Adipocyte (in vitro differentiated cells): ENCODE data around the gene SSC5D.
A peak's percentile ranks its signal among the peaks of the same experiment; 100 is the strongest.

ENCODE experiments used
- DNase-seq: peaks from one replicate; pipeline ENCODE4 v3.0.0-alpha.2; 2015; ENCODE audit warnings: low read depth
- H3K27me3 ChIP-seq: replicated peaks from 2 replicates; pipeline ENCODE4 v1.7.0; 2013; ENCODE audit warnings: mild to moderate bottlenecking, low read length, moderate library complexity; ENCODE audit not compliant: control insufficient read depth, insufficient read depth
- H3K36me3 ChIP-seq: 2 replicates; pipeline ENCODE4 v1.7.0; 2013; ENCODE audit warnings: low read length, mild to moderate bottlenecking, moderate library complexity; ENCODE audit not compliant: control insufficient read depth, insufficient read depth, severe bottlenecking
- H3K4me1 ChIP-seq: 2 replicates; pipeline ENCODE4 v1.7.0; 2013; ENCODE audit warnings: mild to moderate bottlenecking, low read length, moderate library complexity; ENCODE audit not compliant: control insufficient read depth, insufficient read depth
- H3K4me3 ChIP-seq: 2 replicates; pipeline ENCODE4 v1.7.0; 2013; ENCODE audit warnings: mild to moderate bottlenecking, low read length, moderate library complexity
- H3K9ac ChIP-seq: 2 replicates; pipeline ENCODE4 v1.7.0; 2013; ENCODE audit warnings: mild to moderate bottlenecking, low read length, moderate library complexity
- H3K9me3 ChIP-seq: 2 replicates; pipeline ENCODE4 v1.7.0; 2013; ENCODE audit warnings: mild to moderate bottlenecking, low read length, moderate library complexity; ENCODE audit not compliant: control insufficient read depth

SSC5D gene

GRCh38 chr19:55478364-55478763 lies 9.9 kb upstream of the SSC5D start:
- DNase-seq: no peak
- Histone ChIP-seq H3K36me3 (peaks cover 6% of the 10 kb centered on the region), H3K9me3 (no peaks in the 10 kb centered on the region), H3K27me3 (no peaks in the 10 kb centered on the region), H3K9ac (peak overlapping the region; percentile 87), H3K4me3 (no peak overlapping the region), H3K4me1 (peaks cover 27% of the 10 kb centered on the region)

- peaks cover 6% of the 10 kb centered on the region for H3K36me3 ChIP-seq
- H3K9me3 ChIP-seq: no peaks in the 10 kb centered on the region
- H3K4me3 ChIP-seq: no peak overlapping the region
- DNase-seq: no peak
- H3K4me1 ChIP-seq: peaks cover 21% of the 10 kb centered on the region
- no peak overlapping the region for H3K9ac ChIP-seq
- no peaks in the 10 kb centered on the region for H3K27me3 ChIP-seq
These were observed 9.2 kb upstream of the SSC5D start for GRCh38 chr19:55479045-55479444.

GRCh38 chr19:55479451-55480230 lies 8.6 kb upstream of the SSC5D start:
- Histone ChIP-seq H3K4me3 (no peak overlapping the region), H3K9me3 (no peaks in the 10 kb centered on the region), H3K4me1 (peaks cover 25% of the 10 kb centered on the region), H3K27me3 (no peaks in the 10 kb centered on the region), H3K9ac (no peak overlapping the region), H3K36me3 (peaks cover 6% of the 10 kb centered on the region)
- no peak for DNase-seq

GRCh38 chr19:55481148-55481793 lies 7.0 kb upstream of the SSC5D start:
- Histone ChIP-seq H3K36me3 (peaks cover 6% of the 10 kb centered on the region), H3K9ac (no peak overlapping the region), H3K9me3 (no peaks in the 10 kb centered on the region), H3K4me1 (peaks cover 33% of the 10 kb centered on the region), H3K27me3 (no peaks in the 10 kb centered on the region), H3K4me3 (no peak overlapping the region)
- DNase-seq: no peak

GRCh38 chr19:55481794-55482155 lies 6.5 kb upstream of the SSC5D start:
- H3K9ac ChIP-seq: no peak overlapping the region
- H3K4me3 ChIP-seq: no peak overlapping the region
- DNase-seq: no peak
- H3K4me1 ChIP-seq: peaks cover 37% of the 10 kb centered on the region
- H3K9me3 ChIP-seq: no peaks in the 10 kb centered on the region
- no peaks in the 10 kb centered on the region for H3K27me3 ChIP-seq
- H3K36me3 ChIP-seq: peaks cover 6% of the 10 kb centered on the region

- H3K4me3 ChIP-seq: no peak overlapping the region
- H3K9me3 ChIP-seq: no peaks in the 10 kb centered on the region
- H3K9ac ChIP-seq: no peak overlapping the region
- peaks cover 6% of the 10 kb centered on the region for H3K36me3 ChIP-seq
- no peaks in the 10 kb centered on the region for H3K27me3 ChIP-seq
- DNase-seq: no peak
- peaks cover 43% of the 10 kb centered on the region for H3K4me1 ChIP-seq
These were observed 5.9 kb upstream of the SSC5D start for GRCh38 chr19:55482156-55482961.

- H3K4me1 ChIP-seq: peaks cover 42% of the 10 kb centered on the region
- peaks cover 6% of the 10 kb centered on the region for H3K36me3 ChIP-seq
- DNase-seq: no peak
- no peak overlapping the region for H3K9ac ChIP-seq
- no peaks in the 10 kb centered on the region for H3K9me3 ChIP-seq
- no peaks in the 10 kb centered on the region for H3K27me3 ChIP-seq
- no peak overlapping the region for H3K4me3 ChIP-seq
These were observed 5.1 kb upstream of the SSC5D start for GRCh38 chr19:55482967-55483705.

GRCh38 chr19:55483706-55484592 lies 4.3 kb upstream of the SSC5D start:
- DNase-seq: no peak
- peaks cover 6% of the 10 kb centered on the region for H3K36me3 ChIP-seq
- no peaks in the 10 kb centered on the region for H3K27me3 ChIP-seq
- peak overlapping the region; percentile 77 for H3K9ac ChIP-seq
- H3K4me3 ChIP-seq: peak overlapping the region; percentile 79
- peaks cover 42% of the 10 kb centered on the region for H3K4me1 ChIP-seq
- no peaks in the 10 kb centered on the region for H3K9me3 ChIP-seq

GRCh38 chr19:55484593-55485438 lies 3.4 kb upstream of the SSC5D start, which contains the start of gene NAT14:
NAT14 (plus strand) TSS chr19:55485188; CDS start chr19:55485709, 521 bp downstream.
- no peaks in the 10 kb centered on the region for H3K27me3 ChIP-seq
- peak; percentile 81 for DNase-seq
- H3K9ac ChIP-seq: peak within 1 kb of the TSS; percentile 77
- H3K4me1 ChIP-seq: peaks cover 45% of the 10 kb centered on the region
- peak within 1 kb of the TSS; percentile 79 for H3K4me3 ChIP-seq
- no peaks in the 10 kb centered on the region for H3K9me3 ChIP-seq
- peaks cover 6% of the 10 kb centered on the region for H3K36me3 ChIP-seq
